NCI-H774 (cell line): Measurements from ENCODE around the gene FRS2.
A peak's percentile ranks its signal among the peaks of the same experiment; 100 is the strongest.

ENCODE experiments used
- DNase-seq: peaks from one replicate; lab custom pipeline; 2025; lab: John Stamatoyannopoulos, UW

FRS2 gene

GRCh38 chr12:69527506-69528272 lies 57.5 kb downstream of the FRS2 start:
- DNase-seq, result no peak

DNA sequence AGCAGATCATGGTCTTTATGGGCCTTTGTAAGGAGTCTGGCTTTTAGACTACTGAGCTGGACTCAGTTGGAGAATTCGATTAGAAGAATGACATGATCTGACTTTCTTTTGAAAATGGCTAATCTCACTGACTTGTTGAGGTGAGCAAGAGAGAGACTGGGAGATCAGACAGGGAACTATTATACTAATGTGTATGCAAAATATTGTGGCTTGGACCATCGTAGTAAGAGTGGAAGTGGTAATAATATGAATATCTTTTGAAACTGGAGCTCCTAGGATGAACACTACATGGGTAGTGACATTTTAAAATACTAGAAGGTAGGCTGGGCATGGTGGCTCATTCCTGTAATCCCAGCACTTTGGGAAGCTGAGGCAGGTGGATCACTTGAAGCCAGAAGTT lies 58.8 kb downstream of the FRS2 start:
- DNase-seq, result no peak

- DNase-seq, result no peak
Measured at GRCh38 chr12:69533844-69534243, 63.7 kb downstream of the FRS2 start.

- DNase-seq, result peak; percentile 70
Measured at GRCh38 chr12:69534389-69534822, 64.2 kb downstream of the FRS2 start.

DNA sequence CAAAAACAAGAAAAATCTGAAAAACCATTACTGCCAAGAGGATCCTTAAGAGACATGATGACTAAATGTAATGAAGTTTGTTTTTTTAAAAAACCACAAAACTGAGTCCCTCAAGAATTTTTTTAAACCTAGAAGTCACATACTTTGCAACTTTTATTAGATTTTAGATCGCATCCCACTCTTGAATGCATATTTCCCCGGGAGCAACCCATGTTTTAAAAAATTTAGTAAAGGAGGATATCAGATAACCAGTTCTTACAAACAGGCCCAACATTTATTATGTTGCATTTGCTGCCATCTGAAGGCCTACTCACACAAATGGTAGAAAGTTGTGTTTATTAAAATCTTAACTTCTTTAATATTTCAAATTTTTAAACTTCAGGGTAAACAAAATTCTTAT lies 70.8 kb downstream of the FRS2 start:
- no peak for DNase-seq

DNA sequence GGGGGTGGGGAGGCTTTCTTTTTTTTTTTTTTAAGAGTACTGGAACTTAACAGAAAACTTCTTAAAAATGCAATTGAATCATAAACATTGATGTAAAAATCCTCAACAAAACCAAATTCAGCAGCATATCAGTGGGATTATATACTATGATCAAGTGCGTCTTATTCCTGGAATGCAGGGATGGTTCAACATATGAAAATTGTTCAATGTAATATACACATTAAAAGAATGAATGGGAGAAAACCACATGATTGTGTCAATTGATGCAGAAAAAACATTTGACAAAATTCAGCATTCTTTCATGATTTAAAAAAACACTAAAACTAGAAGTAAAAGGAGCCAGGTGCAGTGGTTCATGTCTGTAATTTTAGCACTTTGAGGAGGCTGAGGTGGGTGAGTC lies 73.9 kb downstream of the FRS2 start:
- DNase-seq, result no peak

DNA sequence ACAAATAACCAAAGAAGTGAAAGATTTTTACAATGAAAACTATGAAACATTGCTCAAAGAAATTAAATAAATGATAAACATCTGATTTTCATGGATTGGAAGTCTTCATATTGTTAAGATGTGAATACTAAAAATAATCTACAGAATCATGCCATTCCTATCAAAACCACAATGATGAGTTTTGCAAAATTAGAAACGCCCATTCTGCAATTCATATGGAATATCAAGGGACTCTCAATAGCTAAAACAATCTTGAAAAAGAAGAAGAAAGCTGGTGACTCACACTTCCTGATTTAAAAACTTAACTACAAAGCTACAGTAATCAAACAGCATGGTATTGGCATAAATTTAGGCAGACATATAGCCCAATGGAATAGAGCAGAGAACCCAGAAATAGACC lies 74.9 kb downstream of the FRS2 start:
- DNase-seq, result no peak

- no peak for DNase-seq
Measured at GRCh38 chr12:69546693-69547438, 76.7 kb downstream of the FRS2 start.

DNA sequence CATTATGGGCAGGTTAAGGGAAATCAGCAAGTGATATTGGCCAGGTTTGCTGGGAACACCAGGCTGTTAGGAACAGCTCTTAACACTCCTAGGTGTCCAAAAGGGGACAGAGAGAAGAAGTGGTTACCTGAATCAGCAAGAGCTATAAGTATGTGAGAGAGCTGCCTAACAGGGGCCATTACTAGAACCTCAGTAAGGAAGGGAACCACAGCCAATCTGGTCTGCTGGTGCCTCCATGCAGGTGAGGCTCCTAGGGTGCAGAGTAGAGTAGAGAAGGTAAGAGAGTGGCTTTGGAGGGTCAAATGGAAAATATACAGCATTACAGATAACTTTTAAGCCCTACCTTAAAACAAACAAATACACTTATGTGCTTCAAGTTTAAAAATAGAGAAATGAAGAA lies 78.5 kb downstream of the FRS2 start:
- no peak for DNase-seq

- no peak for DNase-seq
Measured at GRCh38 chr12:69550569-69551350, 80.6 kb downstream of the FRS2 start.

DNA sequence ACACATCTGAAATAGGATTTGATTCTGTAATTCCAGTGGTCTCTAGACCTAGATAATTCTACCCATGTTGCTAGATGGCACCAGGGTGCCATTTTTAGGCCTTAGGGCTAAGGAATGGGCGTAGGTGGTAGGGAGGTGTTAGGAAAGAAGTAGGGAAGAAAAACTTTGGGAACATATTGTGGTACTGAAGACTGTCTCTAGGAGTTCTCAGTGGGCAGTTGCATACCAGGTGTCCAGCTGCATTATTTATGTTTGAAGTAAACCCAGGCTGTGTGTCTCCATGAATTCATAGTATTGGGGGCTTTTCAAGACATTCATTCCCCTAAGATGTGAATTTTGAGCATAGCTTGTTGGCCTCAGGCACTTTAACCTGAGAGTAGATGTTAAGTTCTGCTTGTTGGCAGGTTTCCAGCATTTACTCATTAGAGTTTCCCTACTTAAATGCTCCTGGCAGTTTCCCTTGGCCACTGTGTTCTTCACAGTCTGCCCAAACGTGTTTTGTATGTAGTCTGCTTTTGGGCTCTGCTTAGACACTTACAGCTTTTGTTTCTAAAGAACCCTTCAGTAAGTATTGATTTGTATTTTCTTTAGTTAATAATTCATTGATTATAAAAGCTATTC lies 83.5 kb downstream of the FRS2 start:
- DNase-seq, result peak; percentile 25

GRCh38 chr12:69555461-69555860 lies 85.3 kb downstream of the FRS2 start:
- no peak for DNase-seq

- no peak for DNase-seq
Measured at GRCh38 chr12:69556383-69556782, 86.2 kb downstream of the FRS2 start.

DNA sequence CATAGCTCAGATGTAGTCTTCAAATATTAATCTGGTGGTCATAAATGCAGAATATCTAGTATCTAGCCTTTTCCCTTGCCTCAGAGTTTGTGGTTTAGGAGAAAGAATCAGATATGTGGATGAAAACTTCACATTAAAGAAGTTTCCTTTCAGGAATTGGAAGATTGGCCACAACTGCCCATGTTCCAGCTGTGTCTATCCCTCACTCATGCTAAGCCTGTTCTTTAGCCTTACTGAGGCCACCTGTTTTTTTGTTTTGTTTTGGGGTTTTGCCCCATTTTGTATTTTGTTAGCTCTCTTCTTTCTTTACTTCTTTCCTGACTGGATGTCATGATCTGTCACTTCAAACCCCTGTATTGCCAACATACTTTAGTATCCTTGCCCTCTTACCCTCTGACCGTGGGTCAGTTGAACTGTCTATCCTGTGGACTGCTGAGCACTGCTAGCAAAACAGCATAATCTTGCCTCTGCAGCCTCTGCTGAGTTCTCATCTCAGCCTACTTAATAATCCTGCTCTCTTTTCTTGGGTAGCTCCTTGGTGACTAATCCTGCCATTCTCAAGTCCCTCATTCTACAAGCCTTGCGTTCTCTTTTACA lies 93.1 kb downstream of the FRS2 start:
- no peak for DNase-seq

DNA sequence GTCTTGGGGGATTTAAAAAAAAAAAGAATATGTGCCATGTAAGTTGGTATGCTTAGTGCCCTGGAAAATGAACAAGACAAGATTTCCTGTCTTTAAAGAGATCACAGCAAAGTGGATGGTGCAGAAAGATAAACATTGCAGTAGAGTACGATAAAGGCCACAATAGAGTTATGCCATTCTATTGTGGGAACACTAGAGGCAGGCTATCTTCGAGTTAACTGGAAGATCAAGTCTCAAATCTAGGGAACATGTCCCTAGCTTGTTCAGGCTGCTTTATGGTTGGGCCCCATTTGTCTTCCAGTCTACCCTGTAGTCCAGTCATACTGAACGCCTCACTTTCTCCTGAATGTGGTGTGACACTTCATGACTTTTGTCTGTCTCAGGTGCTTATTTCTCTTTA lies 96.4 kb downstream of the FRS2 start:
- DNase-seq, result no peak

DNA sequence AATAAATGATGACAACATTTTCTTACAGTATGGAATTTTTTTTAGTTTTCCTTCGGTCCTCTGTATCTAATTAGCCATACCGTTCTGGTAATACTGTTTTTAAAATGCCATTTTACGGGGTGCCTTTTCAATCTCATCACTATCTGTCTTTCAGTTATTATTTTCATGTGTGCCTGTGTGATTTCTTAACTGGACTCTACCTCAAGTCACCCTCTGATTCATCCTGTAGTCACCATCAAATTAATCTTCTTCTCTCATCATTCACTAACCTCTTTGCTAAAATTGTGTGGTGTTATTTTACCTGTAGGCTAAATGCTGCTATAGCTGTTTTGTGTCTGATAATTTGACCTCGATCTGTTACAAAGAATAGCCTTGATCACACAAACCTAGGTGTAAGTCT lies 99.0 kb downstream of the FRS2 start:
- DNase-seq, result no peak

- no peak for DNase-seq
Measured at GRCh38 chr12:69570000-69570516, 99.9 kb downstream of the FRS2 start.

DNA sequence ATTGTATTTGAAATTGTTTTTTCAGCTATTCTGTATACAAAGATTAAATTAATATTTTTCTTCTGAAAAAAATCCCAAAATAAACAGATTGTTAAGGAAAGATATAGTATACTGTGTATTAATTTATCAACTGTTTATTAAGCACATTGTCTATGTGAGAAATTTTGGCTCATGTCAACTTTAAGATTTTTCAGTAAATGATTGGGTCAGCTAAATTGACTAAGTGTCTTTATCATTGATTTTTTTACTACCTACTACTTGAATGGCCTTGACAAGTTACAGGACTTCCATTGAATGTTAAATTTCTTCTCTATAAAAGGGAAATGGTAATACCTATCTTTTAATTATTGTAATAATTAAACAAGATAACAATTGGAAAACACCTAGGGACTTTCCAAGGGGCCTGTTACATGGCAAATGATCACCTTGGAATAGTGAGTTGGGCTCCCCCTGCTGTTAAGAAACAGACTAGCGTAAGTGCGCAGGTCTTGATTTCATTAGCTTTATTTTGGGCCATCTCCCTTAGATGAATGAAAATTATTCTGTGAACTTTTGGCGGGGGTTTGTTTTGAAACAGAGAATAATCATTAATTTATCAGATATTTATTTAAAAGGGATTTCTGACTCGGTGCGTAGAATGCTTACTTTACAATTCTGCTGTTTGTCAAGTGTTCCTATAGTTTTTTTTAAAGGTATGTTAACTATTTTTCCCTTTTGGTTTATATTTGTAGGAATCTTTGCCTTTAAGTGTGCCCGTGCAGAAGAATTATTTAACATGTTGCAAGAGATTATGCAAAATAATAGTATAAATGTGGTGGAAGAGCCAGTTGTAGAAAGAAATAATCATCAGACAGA lies 100.6 kb downstream of the FRS2 start:
- peak; percentile 47 for DNase-seq

GRCh38 chr12:69575346-69575745 lies 105.2 kb downstream of the FRS2 start:
- no peak for DNase-seq

- no peak for DNase-seq
Measured at GRCh38 chr12:69578283-69578682, 108.1 kb downstream of the FRS2 start.

DNA sequence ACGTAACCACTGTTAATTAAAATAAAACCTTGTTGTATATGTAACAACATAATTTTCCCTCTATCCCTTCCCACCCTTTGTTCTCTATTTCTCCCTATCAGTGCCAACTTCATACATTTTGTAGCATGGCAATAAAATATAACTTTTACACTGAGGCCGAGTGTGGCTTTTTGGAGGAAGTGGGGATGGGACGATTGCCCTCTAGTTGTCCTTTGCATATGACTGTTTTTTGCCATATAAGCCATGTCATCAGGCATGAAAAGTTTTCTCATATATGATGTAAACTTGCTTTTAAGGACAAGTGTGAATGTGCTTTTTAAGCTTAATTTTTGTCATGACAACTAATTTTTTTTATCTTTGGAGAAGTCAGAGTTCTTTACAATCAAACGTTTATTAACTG lies 108.8 kb downstream of the FRS2 start:
- no peak for DNase-seq
